ENCODE data around the gene CDK19.
A peak's percentile ranks its signal among the peaks of the same experiment; 100 is the strongest.

The CDK19 gene

GRCh38 chr6:110815411-110816409 is at the start of gene CDK19:
Gene CDK19 (minus strand): TSS chr6:110815469. CDS start chr6:110815136, 333 bp downstream.
- Histone ChIP-seq H3K36me3 (ENCODE audit: insufficient read depth, low read length) (no peaks in the 10 kb centered on the region), H3K9ac (ENCODE audit: low read length) (peak within 1 kb of the TSS; percentile 90), H3K4me2 (ENCODE audit: low read length) (peak within 1 kb of the TSS; percentile 99), H2AFZ (ENCODE audit: low read length) (peak within 1 kb of the TSS; percentile 35; the same call in 1 of the 2 replicates), H3K4me3 (ENCODE audit: low read depth, low read length, poor library complexity, severe bottlenecking) (peak within 1 kb of the TSS; percentile 93), H3F3A (ENCODE audit: insufficient read depth, low read length) (peaks cover 11% of the 10 kb centered on the region), H3K79me2 (ENCODE audit: insufficient read depth, low read length) (peaks cover 28% of the 10 kb centered on the region), H3K4me1 (ENCODE audit: insufficient read depth, low read length, severe bottlenecking) (peaks cover 46% of the 10 kb centered on the region), H4K20me1 (ENCODE audit: insufficient read depth, low read length) (no peaks in the 10 kb centered on the region), H3K27ac (ENCODE audit: low read depth, low read length, poor library complexity, severe bottlenecking) (peak within 1 kb of the TSS; percentile 89), H3K9me2 (ENCODE audit: low read depth, low read length) (no peaks in the 10 kb centered on the region), H3K9me3 (ENCODE audit: low read length) (no peaks in the 10 kb centered on the region), H3K27me3 (ENCODE audit: insufficient read depth, low read length) (no peaks in the 10 kb centered on the region)
- TF ChIP-seq CTCF (IDR thresholded peaks at IDR 0.05; ENCODE audit: low read length) = no peak
- TF ChIP-seq EZH2 (IDR thresholded peaks at IDR 0.05; ENCODE audit: borderline replicate concordance, low read length) = no peak

- H3K27me3 ChIP-seq (ENCODE audit: insufficient read depth, low read length) = no peaks in the 10 kb centered on the region
- H3K9ac ChIP-seq (ENCODE audit: low read length) = no peak overlapping the region
- H4K20me1 ChIP-seq (ENCODE audit: insufficient read depth, low read length) = no peaks in the 10 kb centered on the region
- H3K4me2 ChIP-seq (ENCODE audit: low read length) = no peak overlapping the region
- H3K36me3 ChIP-seq (ENCODE audit: insufficient read depth, low read length) = no peaks in the 10 kb centered on the region
- peaks cover 10% of the 10 kb centered on the region for H3K4me1 ChIP-seq (ENCODE audit: insufficient read depth, low read length, severe bottlenecking)
- H3K79me2 ChIP-seq (ENCODE audit: insufficient read depth, low read length) = no peaks in the 10 kb centered on the region
- no peaks in the 10 kb centered on the region for H3K9me3 ChIP-seq (ENCODE audit: low read length)
- no peaks in the 10 kb centered on the region for H3K9me2 ChIP-seq (ENCODE audit: low read depth, low read length)
- TF ChIP-seq CTCF (IDR thresholded peaks at IDR 0.05; ENCODE audit: low read length) = no peak
- no peak for TF ChIP-seq EZH2 (IDR thresholded peaks at IDR 0.05; ENCODE audit: borderline replicate concordance, low read length)
- H3F3A ChIP-seq (ENCODE audit: insufficient read depth, low read length) = no peaks in the 10 kb centered on the region
- no peak overlapping the region for H3K4me3 ChIP-seq (ENCODE audit: low read depth, low read length, poor library complexity, severe bottlenecking)
- no peak overlapping the region for H3K27ac ChIP-seq (ENCODE audit: low read depth, low read length, poor library complexity, severe bottlenecking)
- H2AFZ ChIP-seq (ENCODE audit: low read length) = no peak overlapping the region; the same call in 1 of the 2 replicates
Measured at GRCh38 chr6:110864824-110865223, 49.6 kb upstream of the CDK19 start.

- Histone ChIP-seq H3K9me2 (ENCODE audit: low read depth, low read length) (no peaks in the 10 kb centered on the region), H3K36me3 (ENCODE audit: insufficient read depth, low read length) (no peaks in the 10 kb centered on the region), H3K4me2 (ENCODE audit: low read length) (no peak overlapping the region), H3K4me1 (ENCODE audit: insufficient read depth, low read length, severe bottlenecking) (peaks cover 7% of the 10 kb centered on the region), H3K79me2 (ENCODE audit: insufficient read depth, low read length) (no peaks in the 10 kb centered on the region), H2AFZ (ENCODE audit: low read length) (no peak overlapping the region; the same call in 1 of the 2 replicates), H3K9me3 (ENCODE audit: low read length) (no peaks in the 10 kb centered on the region), H4K20me1 (ENCODE audit: insufficient read depth, low read length) (no peaks in the 10 kb centered on the region), H3K27me3 (ENCODE audit: insufficient read depth, low read length) (no peaks in the 10 kb centered on the region), H3F3A (ENCODE audit: insufficient read depth, low read length) (no peaks in the 10 kb centered on the region), H3K4me3 (ENCODE audit: low read depth, low read length, poor library complexity, severe bottlenecking) (no peak overlapping the region), H3K9ac (ENCODE audit: low read length) (no peak overlapping the region), H3K27ac (ENCODE audit: low read depth, low read length, poor library complexity, severe bottlenecking) (no peak overlapping the region)
- TF ChIP-seq EZH2 (IDR thresholded peaks at IDR 0.05; ENCODE audit: borderline replicate concordance, low read length) = no peak
- no peak for TF ChIP-seq CTCF (IDR thresholded peaks at IDR 0.05; ENCODE audit: low read length)
Measured at GRCh38 chr6:110859335-110859792, 44.1 kb upstream of the CDK19 start.

All from OCI-LY1 (cell line).